NCI-H748 (cell line): Measurements from ENCODE around the gene GRIK3.
A peak's percentile ranks its signal among the peaks of the same experiment; 100 is the strongest.
"Not testable (repeated sequence)": the region's sequence is repeated elsewhere in the genome, so short reads cannot be mapped to it uniquely, and the experiment has no call there.

Experiments
- DNase-seq: peaks from one replicate; lab custom pipeline; 2025; ENCODE audit not compliant: unreplicated experiment; lab: John Stamatoyannopoulos, UW

The GRIK3 gene

GRCh38 chr1:36948147-36948546 is 86.2 kb downstream of the GRIK3 start:
- no peak for DNase-seq

DNA sequence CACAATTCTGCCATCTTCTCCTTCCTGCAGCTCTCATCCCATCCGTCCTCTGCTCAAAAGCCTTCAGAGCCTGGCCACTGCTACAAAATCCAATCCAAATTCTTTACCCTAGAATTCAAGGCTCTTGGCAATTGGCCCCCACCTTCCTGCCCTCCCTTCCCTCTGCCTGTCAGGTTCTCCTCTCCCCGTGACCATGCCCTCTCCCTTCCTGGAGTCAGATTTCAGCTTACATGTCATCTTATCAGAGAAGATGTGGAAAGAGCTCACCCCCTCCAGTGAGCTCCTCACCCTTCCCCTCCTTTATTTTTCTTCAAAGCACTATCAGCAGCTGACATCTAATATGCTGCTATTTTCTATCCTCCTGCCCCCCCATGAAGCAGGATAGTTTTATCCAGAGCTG is 86.9 kb downstream of the GRIK3 start:
- no peak for DNase-seq

- peak; percentile 42 for DNase-seq
These were observed 89.4 kb downstream of the GRIK3 start for GRCh38 chr1:36944883-36945282.

DNA sequence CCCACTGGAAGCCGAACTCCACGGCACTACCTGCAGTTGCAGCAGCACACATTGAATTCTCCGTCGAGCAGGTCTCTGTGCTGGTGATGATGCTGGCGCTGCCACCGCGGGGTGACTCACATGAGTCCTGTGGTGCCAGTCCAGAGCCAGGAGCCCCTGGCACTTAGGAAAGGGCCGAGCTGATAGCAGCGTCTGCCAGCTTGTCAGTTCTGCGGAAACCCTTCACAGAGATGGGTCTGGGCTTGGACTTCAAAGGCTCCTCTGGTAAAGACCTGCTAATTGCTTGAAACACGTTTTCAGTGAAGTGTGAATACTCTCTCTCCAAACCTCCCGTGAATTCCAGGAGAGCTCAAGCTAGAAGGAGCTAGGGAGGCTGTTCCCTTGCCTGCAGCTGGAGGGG is 92.2 kb downstream of the GRIK3 start:
- DNase-seq: no peak

DNA sequence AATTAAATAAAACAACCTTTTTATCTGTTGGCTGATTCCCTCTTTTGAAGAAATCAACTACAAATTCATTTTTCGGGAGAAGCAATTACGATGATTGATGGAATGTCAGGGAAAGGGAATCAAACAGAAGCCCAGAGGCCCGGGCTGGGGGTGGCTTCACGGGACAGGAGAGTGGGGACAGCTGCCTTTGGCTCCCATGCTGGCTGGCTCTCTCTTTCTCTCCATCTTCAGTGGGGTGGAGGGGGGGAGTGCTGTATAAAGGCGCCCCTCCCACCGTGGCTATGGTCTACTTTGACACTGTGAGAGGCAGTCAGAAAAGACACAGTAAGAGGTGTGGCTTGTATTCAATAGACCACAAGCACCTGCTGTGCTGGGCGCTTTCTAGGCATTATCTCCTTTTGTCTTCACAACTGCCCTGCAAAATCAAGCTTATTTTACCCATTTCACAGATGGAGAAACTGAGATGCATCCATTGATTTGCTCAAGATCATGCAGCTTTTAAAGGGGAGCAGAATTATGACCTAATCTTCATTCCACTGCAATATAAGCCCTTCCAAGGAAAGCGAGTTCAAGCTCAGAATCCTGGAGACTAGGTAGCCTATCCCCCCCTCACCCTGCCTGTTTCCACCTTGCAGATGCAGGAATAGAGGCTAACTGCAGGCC is 92.9 kb downstream of the GRIK3 start:
- DNase-seq: peak; percentile 31

DNA sequence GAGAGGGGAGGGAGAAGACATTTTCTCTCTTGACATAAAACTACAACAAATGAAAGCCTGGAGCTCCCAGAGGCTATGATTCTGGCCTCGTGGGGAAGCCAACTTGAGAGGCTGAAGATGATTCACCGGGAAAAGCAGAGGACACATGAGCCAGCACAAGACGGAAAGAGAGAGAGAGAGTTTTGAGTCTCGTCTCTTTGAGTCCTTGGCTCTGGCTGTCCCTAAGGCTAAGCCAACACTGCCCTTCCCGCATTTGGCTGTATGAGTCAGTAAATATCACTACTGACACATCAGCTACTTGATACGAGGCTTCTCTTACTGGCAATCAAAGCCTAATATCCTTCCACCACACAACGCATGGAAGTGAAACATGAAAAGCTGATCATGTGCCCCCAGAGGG is 95.5 kb downstream of the GRIK3 start:
- DNase-seq: no peak

GRCh38 chr1:36937371-36937770 is 96.9 kb downstream of the GRIK3 start:
- DNase-seq: no peak

GRCh38 chr1:36934061-36934460 is 100.3 kb downstream of the GRIK3 start:
- DNase-seq: no peak

- DNase-seq: no peak
These were observed 106.5 kb downstream of the GRIK3 start for GRCh38 chr1:36927826-36928225.

- DNase-seq: no peak
These were observed 109.1 kb downstream of the GRIK3 start for GRCh38 chr1:36925251-36925650.

DNA sequence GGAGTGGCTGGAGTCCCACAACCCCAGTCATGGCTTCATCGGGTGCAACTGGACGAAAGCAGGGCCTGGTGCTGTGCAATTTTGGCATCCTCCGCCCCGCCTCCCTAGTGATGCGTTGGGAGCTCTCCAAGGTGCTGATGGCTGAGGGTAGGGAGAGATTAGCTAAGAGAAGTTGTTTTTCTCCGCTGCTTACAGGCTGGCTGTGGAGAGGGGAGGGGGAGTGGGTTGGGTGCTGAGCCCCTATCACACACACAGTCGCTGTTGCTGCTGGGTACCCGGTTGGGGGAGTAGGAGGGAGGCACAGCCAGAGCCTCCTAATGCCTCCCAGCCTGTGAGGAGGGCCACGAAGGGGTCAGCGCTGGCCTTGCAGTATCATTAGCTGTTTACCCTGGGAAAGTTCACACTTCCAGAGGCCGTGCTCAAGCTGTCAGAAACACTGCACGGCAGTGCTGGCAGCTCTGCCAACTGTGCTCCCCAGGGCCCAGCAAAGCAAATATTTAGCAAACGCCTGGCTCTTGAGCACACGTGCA is 110.0 kb downstream of the GRIK3 start:
- peak; percentile 8 for DNase-seq

DNA sequence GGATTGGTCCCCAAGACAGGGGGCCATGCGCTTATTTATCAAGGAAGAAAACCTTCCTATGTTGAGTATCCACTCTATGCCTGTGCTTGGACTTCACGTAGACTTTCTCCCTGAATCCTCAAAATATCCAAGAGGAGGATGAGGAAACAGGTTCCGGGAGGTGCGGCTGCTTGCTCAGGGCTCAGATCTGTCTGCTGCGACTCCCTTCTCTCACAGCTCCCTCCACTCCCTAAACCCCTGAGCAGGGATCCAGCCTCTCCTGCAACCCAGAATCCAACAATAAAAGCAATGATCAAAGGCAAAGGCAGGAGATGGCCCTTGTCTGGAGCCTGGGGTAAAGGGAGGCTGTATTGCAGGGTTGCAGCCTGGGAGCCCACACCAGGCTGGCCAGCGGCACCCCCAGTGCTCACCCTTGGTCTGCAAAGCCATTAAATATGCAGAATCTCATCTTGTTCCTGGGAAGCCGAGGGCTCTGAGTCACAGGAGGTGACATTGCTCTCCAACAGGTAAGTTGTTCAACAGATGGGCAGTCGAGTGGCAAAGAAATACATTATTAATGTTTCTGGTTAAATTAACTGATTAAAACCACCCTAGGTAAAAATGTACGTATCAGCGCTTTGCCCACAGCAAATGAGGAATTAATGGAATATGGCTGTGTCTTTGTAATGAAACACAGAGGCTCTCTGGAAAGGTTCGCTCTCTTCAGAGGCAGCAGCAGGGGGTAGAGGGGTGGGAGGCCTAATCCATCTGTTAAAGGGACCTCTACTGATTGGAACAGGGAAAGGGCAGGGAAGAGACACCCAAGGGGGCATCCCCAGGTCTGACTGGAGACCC is 111.5 kb downstream of the GRIK3 start:
- DNase-seq: no peak

GRCh38 chr1:36922071-36922470 is 112.2 kb downstream of the GRIK3 start:
- DNase-seq: no peak

DNA sequence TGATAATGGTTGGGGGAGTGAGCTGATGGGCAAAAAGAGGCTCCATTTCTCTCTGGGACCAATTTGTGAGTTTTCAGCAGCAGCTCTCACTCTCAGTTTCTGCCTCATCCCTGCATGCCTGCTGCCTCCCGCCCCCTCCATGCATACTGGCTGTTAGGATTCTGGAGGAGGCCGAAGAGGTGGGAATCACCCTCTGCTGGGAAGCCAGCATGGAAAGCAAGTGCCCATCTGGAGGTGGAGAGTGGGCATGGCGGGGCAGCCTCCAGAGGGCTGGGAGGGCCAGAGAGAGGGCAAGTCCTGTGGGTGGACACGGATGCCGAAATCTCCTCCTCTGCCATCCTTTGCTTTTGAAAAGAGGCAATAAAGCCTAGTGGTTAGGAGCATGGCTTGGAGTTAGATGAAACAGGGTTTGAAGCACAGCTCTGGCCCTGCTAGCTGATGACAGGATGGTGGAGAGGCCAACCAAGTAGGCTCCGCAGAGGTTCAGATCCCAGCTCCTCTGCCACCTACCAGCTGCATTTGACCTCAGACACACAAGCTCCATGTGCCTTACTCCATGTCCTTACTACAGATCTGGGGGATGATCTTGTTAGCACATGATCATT is 113.4 kb downstream of the GRIK3 start:
- no peak for DNase-seq

- no peak for DNase-seq
These were observed 113.9 kb downstream of the GRIK3 start for GRCh38 chr1:36920371-36920770.

GRCh38 chr1:36919491-36920145 is 114.7 kb downstream of the GRIK3 start:
- no peak for DNase-seq

DNA sequence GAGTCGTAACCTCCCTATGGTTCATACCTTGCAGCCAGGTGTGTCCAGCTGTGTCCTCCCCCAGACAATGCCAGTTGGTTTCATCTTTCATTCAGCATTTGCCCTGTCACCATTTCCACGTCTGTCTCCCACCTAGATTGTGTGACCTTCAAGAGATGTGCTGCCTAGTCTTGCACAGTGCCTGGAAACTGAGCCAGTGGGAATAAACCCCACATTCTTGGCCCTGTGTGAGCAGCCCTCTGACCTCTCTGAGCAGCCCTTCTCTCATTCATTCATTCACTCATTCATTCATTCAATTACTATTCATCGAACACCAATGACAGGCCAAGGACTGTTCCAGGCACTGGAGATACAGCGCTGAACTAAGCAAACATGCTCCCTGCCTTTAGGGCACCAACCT is 115.7 kb downstream of the GRIK3 start:
- DNase-seq: no peak

DNA sequence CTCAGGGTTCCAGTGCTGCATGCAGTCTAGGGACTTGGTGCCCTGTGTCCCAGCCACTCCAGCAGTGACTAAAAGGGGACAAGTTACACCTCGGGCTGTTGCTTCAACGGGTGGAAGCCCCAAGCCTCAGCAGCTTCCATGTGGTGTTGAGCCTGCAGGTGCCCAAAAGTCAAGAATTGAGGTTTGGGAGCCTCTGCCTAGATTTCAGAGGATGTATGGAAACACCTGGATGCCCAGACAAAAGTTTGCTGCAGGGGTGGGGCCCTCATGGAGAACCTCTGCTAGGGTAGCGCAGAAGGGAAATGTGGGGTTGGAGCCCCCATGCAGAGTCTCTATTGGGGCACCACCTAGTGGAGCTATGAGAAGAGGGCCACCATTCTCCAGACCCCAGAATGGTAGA is 117.8 kb downstream of the GRIK3 start:
- DNase-seq: not testable (repeated sequence)

DNA sequence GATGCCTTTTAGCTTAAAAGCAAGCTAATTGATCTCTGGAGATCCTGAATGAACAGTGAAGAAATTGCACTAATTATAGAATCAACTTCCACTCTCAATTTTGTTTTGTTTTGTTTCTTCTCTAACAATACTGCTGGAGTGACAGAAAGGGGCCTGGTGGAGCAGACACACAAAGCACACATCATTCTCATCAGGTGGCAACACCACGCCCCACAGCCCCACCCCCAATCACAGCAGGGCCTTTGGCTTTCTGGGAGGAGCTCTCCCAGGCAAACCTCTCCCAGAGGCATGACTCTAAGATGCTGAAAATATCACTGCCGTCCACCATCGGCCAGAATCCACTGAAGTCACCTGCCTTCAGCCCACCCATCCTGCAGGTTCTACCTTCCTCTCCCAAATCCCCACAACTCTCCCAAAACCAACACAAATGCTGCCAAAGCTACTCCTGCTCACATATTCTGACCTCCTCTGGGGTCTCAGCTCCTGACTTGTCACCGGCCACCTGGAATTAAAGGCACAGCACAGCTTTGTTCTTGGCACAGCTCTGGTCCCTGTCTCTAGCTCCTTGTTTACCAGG is 120.7 kb downstream of the GRIK3 start:
- peak; percentile 86 for DNase-seq

DNA sequence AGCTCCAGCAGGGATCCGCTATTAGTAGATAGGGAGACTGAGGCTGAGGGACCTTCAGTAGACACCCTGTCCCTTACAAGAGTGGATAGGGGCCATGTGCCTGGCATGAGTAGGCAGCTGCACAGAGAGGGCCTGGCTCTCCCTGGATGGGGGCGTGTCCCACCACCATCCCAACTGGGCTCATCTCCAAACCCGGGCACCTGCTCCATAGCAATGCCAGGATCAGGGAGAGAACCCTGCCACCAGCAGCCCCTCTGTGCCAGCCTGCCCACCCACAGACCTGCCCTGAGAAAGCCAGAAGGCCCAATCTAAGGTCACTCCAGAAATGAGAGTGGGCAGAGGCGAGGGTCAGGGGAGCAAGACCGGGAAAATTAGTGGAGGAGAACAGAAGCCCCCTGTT is 121.3 kb downstream of the GRIK3 start:
- peak; percentile 66 for DNase-seq

DNA sequence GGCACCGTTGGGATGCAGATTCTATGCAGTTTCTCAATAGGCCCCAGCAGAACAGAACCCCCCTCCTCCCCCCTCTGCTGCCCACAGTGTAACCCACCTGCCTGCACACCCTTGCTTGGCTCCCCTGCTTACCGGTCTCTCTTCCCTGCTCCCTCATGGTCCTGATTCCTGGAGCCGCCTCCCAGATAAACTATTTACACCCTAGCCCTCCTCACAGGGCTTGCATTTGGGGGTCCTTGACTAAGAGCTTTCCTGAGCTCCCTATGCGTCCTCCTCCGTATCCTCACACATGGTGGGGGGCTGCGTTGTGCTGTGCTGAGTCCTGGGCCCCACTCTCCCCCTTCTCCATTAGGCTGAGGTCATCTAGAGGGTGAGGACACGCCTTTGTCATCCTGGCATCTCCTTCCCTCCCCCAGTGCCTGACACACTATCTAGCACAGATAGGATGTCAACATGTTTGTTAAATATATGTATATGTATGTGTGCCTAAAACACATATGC is 121.9 kb downstream of the GRIK3 start:
- DNase-seq: no peak
